Upper lobe of left lung (tissue), 4 donors: ENCODE measurements around the gene DNAAF9.
"Not testable (repeated sequence)": the region's sequence is repeated elsewhere in the genome, so short reads cannot be mapped to it uniquely, and the experiment has no call there.

Source experiments
- CTCF ChIP-seq, 6 experiments: fragments of 450-650 bp in 4 of 6; fragments of 200-600 bp in 2 of 6; sonication (generic) in 2 of 6; IDR thresholded peaks; one replicate each; pipeline ENCODE4 v1.5.1; 2016 to 2019; ENCODE audit warnings: antibody characterized with exemption in 6 of 6
- EP300 ChIP-seq, 4 donors: sonication (generic); formaldehyde crosslinking; IDR thresholded peaks; one replicate each; pipeline ENCODE4 v1.5.1; 2017; ENCODE audit warnings: antibody characterized with exemption in 4 of 4, control low read depth in 2 of 4
- POLR2A ChIP-seq, 4 donors: fragments of 450-650 bp; IDR thresholded peaks; one replicate each; pipeline ENCODE4 v1.5.1; 2016 to 2017; ENCODE audit warnings: antibody characterized with exemption in 4 of 4, mild to moderate bottlenecking in 2 of 4
- POLR2AphosphoS5 ChIP-seq, 2 donors: sonication (generic); formaldehyde crosslinking; IDR thresholded peaks; one replicate each; pipeline ENCODE4 v1.5.1; 2017; ENCODE audit warnings: antibody characterized with exemption in 2 of 2

- TF ChIP-seq CTCF, EP300, POLR2A, POLR2AphosphoS5 (IDR thresholded peaks at IDR 0.05): not testable (repeated sequence)
These were observed 10.7 kb upstream of the DNAAF9 start for GRCh38 chr20:3418161-3418560.
